Smooth muscle cell (in vitro differentiated cells): ENCODE results near the gene ACVR1C. TPM values are rescaled to one million over a fixed set of nuclear protein-coding genes. Genes with fewer than 3 reads are reported as not detected.

Experiments
- DNase-seq: peaks from one replicate; lab custom pipeline; 2025; ENCODE audit not compliant: unreplicated experiment; lab: John Stamatoyannopoulos, UW
- H2AFZ ChIP-seq: fragments of 200-600 bp; sonication (generic); 2 replicates; pipeline ENCODE4 v1.6.0; 2016; ENCODE audit warnings: antibody characterized with exemption, low read depth, mild to moderate bottlenecking
- H3F3A ChIP-seq: fragments of 200-600 bp; sonication (generic); 2 replicates; pipeline ENCODE4 v1.6.0; 2017; ENCODE audit warnings: antibody characterized with exemption, low read depth
- H3K27ac ChIP-seq: fragments of 200-600 bp; sonication (generic); 2 replicates; pipeline ENCODE4 v1.5.1; 2016; ENCODE audit warnings: low read depth, mild to moderate bottlenecking
- H3K27me3 ChIP-seq: fragments of 200-600 bp; sonication (generic); 2 replicates; pipeline ENCODE4 v1.6.1; 2016; ENCODE audit warnings: low read depth, mild to moderate bottlenecking
- H3K36me3 ChIP-seq: fragments of 200-600 bp; sonication (generic); 2 replicates; pipeline ENCODE4 v1.5.1; 2016; ENCODE audit warnings: low read depth
- H3K4me1 ChIP-seq: fragments of 200-600 bp; sonication (generic); 2 replicates; pipeline ENCODE4 v1.5.1; 2016; ENCODE audit warnings: low read depth
- H3K4me2 ChIP-seq: fragments of 200-600 bp; sonication (generic); 2 replicates; pipeline ENCODE4 v1.6.0; 2016; ENCODE audit warnings: mild to moderate bottlenecking
- H3K4me3 ChIP-seq: fragments of 200-600 bp; sonication (generic); 2 replicates; pipeline ENCODE4 v1.5.1; 2016; ENCODE audit warnings: mild to moderate bottlenecking
- H3K79me2 ChIP-seq: fragments of 200-600 bp; sonication (generic); 2 replicates; pipeline ENCODE4 v1.6.0; 2016; ENCODE audit warnings: low read depth, mild to moderate bottlenecking
- H3K9ac ChIP-seq: fragments of 200-600 bp; sonication (generic); 2 replicates; pipeline ENCODE4 v1.6.0; 2016; ENCODE audit warnings: low read depth
- H3K9me3 ChIP-seq: fragments of 200-600 bp; sonication (generic); replicated peaks from 2 replicates; pipeline ENCODE4 v1.5.1; 2016; ENCODE audit warnings: low read depth
- H4K20me1 ChIP-seq: fragments of 200-600 bp; sonication (generic); 2 replicates; pipeline ENCODE4 v1.6.0; 2016; ENCODE audit warnings: low read depth
- CTCF ChIP-seq: fragments of 200-600 bp; sonication (generic); IDR thresholded peaks from 2 replicates; pipeline ENCODE4 v1.5.1; 2017; ENCODE audit warnings: borderline replicate concordance, mild to moderate bottlenecking, antibody characterized with exemption; ENCODE audit not compliant: insufficient read depth, poor library complexity, severe bottlenecking
- WGBS: methylation state at CpG from one replicate; pipeline ENCODE4 v1.1.7; 2016; ENCODE audit warnings: low lambda C conversion rate; 5-methylcytosine and 5-hydroxymethylcytosine counted together
- polyA plus RNA-seq: library from polyadenylated mRNA; unstranded; fragments of >200 nt; fragmentation: Nextera tagmentation; extraction: Ambion mirVana; gene quantifications from 2 replicates; pipeline ENCODE4 v1.2.1, GENCODE V29; 2016
- total RNA-seq: library from RNA; depleted of rRNA; stranded (reverse); fragments of >200 nt; gene quantifications from 2 replicates; pipeline ENCODE4 v1.2.3, GENCODE V29; 2014

Gene ACVR1C
- total and polyA plus RNA-seq, 2 experiments from 2014 or later = 0.36 TPM; not detected in 1

DNA sequence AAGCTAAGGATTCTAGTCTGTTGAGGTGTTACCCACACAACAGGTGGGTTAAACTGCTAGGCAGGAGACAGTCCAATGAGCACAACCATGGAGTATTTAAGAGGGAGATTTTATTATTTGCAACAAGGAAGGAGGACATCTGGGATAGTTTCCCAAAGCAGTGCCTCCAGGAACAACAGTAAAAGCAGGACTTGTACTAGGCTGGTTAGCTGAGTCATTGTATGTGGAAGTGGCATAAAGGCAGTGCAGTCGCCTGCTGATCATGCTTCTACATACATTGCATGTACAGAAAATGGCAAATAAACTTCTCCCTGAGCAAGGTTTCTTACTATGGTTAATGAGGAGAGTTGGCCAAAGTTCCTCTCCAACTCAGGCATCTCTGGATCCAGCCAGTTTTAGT lies 138.7 kb downstream of the ACVR1C start:
- H3K4me3 ChIP-seq = no peak overlapping the region
- no peaks in the 10 kb centered on the region for H4K20me1 ChIP-seq
- H3K79me2 ChIP-seq = no peaks in the 10 kb centered on the region
- no peak overlapping the region for H2AFZ ChIP-seq
- no peaks in the 10 kb centered on the region for H3K9me3 ChIP-seq
- no peaks in the 10 kb centered on the region for H3K36me3 ChIP-seq
- no peaks in the 10 kb centered on the region for H3F3A ChIP-seq
- H3K9ac ChIP-seq = no peak overlapping the region
- H3K4me2 ChIP-seq = no peak overlapping the region
- no peak overlapping the region for H3K27ac ChIP-seq
- peaks cover 19% of the 10 kb centered on the region for H3K27me3 ChIP-seq
- no peaks in the 10 kb centered on the region for H3K4me1 ChIP-seq
- TF ChIP-seq CTCF = no peak
- WGBS = 93% methylated on average over 1 of the region's 1 CpG
- DNase-seq = no peak

DNA sequence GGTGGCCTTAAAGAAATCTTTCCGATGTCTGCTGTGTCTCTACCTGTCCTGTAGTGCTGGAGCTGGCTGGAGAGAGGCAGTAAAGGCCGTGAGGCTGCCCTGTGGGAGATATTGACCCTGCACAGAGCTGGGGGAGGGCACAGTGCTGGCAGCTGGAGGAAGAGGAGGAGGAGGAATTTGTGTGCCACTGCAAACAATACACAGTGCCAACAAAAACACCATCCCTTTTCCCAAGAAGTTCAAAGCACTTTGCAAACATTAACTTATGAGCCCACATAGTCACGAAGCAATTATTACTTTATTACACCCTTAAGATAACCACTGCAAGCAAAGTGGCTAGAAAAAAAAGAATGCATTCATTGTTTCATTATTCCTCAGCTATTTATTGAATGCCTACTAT lies 139.8 kb downstream of the ACVR1C start:
- Histone ChIP-seq H3K9me3 (no peaks in the 10 kb centered on the region), H3K27ac (no peak overlapping the region), H3F3A (no peaks in the 10 kb centered on the region), H3K4me2 (no peak overlapping the region), H3K27me3 (peaks cover 19% of the 10 kb centered on the region), H3K36me3 (no peaks in the 10 kb centered on the region), H3K4me3 (no peak overlapping the region), H3K4me1 (no peaks in the 10 kb centered on the region), H3K9ac (no peak overlapping the region), H2AFZ (no peak overlapping the region), H3K79me2 (no peaks in the 10 kb centered on the region), H4K20me1 (no peaks in the 10 kb centered on the region)
- TF ChIP-seq CTCF = no peak
- 78% methylated on average over 3 of the region's 3 CpGs for WGBS
- no peak for DNase-seq

- Histone ChIP-seq H3K4me3 (no peak overlapping the region), H3K4me1 (no peaks in the 10 kb centered on the region), H3K9ac (no peak overlapping the region), H3K4me2 (no peak overlapping the region), H3K79me2 (no peaks in the 10 kb centered on the region), H3K36me3 (no peaks in the 10 kb centered on the region), H3K27ac (no peak overlapping the region), H3K9me3 (no peaks in the 10 kb centered on the region), H3K27me3 (peaks cover 19% of the 10 kb centered on the region), H2AFZ (no peak overlapping the region), H3F3A (no peaks in the 10 kb centered on the region), H4K20me1 (no peaks in the 10 kb centered on the region)
- WGBS = 77% methylated on average over 3 of the region's 3 CpGs
- no peak for TF ChIP-seq CTCF
- no peak for DNase-seq
Observed at GRCh38 chr2:157487747-157488146, 140.9 kb downstream of the ACVR1C start.

- 74% methylated on average over 1 of the region's 1 CpG for WGBS
- TF ChIP-seq CTCF = no peak
- H3K4me1 ChIP-seq = no peaks in the 10 kb centered on the region
- DNase-seq = no peak
- H3K36me3 ChIP-seq = no peaks in the 10 kb centered on the region
- H3K4me2 ChIP-seq = no peak overlapping the region
- no peak overlapping the region for H3K27ac ChIP-seq
- H3F3A ChIP-seq = no peaks in the 10 kb centered on the region
- H3K9me3 ChIP-seq = no peaks in the 10 kb centered on the region
- no peak overlapping the region for H3K4me3 ChIP-seq
- H2AFZ ChIP-seq = no peak overlapping the region
- H3K27me3 ChIP-seq = peaks cover 19% of the 10 kb centered on the region
- no peaks in the 10 kb centered on the region for H3K79me2 ChIP-seq
- H4K20me1 ChIP-seq = no peaks in the 10 kb centered on the region
- no peak overlapping the region for H3K9ac ChIP-seq
Observed at GRCh38 chr2:157487271-157487610, 141.4 kb downstream of the ACVR1C start.
